HG03521 (cell line): ENCODE data around the gene ALPK1.
A peak's percentile ranks its signal among the peaks of the same experiment; 100 is the strongest.
"Not testable (repeated sequence)": the region's sequence is repeated elsewhere in the genome, so short reads cannot be mapped to it uniquely, and the experiment has no call there.

ENCODE experiments used
- ATAC-seq: cut with Tn5 transposase; IDR thresholded peaks from one replicate; pipeline ENCODE4 v1.9.1; 2021; ENCODE audit warnings: mild to moderate bottlenecking, moderate library complexity; ENCODE audit not compliant: unreplicated experiment

Gene ALPK1

DNA sequence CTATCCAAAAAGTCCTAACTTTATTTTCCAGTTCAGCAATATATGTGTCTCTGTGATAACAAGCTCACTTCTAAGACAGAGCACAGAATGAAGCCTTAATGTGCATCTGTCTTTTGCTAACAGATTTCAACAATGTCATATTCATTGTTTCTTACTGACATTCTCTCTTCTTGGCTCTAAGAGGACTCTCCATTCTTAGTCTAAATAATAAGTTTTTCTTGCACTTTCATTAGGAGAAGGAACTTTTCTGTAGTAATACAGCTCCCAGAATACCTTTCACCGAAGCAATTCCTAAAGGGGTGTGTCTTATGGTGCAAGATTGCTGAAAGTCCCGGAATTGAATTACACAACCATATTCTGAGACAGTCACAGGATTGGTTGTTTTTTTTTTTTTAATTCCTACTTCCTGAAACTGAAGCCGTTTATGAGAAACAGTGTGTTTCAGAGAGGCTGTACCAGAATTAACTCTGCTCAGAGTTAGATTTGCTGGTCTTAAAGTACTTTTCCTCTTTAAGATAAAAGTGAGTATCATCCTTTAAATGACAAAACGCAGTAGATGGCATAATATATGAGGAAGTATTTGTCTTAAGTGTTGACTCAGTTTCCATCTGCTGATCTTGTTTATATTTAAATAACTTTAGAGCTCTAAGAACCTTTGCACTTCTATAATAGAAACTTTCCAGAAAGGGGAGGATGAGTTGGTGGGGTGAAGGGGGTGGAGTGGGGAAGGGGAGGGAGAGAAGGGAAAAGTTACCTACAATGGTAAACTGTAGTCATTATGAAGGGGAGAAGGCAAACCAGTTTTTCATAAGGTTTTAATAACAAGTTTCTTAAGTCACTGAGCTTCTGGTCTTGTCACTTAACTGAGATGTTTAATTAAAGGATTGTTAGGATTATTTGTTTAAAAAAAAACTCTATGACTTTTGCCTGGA lies at the start of gene ALPK1:
ALPK1 (plus strand) TSS at position 421 of the 932 bp plus-strand sequence.
- peak; percentile 75 for ATAC-seq

DNA sequence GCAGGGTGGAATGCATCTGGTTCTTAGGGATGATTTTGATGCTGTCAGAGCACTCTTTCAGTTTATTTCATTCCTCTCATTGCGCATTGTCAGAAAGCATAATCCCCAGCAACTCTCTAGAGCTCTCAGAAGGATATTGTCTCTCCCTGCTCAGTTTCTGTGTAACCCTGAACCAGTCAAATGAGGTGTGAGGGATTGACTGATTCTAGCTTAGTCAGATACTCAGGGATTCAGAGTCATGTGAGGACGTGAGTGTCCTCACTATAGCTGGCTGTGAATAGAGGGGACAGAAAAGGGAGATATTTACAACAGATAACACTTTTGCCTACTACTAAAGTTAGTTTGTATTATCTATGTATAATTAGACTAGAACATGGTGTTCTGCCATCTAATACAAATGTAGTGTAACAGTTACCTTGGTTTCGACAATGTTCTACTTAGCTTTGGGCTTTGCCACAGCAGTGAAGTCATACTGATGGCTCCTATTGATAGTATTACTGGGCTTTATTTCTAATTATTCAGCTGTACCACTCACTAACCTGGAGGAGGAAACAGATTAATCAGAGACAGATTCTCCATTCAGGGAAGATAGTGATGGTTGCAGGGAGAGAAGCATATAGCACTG lies 46.0 kb upstream of the ALPK1 start:
- ATAC-seq, result no peak

DNA sequence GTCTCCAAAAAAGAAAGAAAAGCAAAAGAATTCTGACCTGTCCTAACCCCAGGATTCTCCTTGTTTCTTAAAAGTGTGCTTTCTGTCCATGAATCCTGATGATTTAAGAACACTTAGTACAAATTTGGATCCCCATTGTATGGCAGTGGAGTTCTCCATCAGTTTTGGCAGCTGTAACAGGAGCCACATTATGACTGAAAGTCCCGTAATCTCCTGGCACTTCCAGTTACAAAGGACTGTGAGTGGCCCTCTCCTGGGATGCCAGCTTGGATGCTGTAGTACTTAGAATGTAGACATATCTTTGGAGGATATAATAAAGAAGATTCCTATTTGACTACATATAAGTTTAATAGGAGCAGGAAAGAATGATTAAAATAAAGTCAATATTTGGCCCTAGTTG lies 44.9 kb upstream of the ALPK1 start:
- ATAC-seq, result no peak

DNA sequence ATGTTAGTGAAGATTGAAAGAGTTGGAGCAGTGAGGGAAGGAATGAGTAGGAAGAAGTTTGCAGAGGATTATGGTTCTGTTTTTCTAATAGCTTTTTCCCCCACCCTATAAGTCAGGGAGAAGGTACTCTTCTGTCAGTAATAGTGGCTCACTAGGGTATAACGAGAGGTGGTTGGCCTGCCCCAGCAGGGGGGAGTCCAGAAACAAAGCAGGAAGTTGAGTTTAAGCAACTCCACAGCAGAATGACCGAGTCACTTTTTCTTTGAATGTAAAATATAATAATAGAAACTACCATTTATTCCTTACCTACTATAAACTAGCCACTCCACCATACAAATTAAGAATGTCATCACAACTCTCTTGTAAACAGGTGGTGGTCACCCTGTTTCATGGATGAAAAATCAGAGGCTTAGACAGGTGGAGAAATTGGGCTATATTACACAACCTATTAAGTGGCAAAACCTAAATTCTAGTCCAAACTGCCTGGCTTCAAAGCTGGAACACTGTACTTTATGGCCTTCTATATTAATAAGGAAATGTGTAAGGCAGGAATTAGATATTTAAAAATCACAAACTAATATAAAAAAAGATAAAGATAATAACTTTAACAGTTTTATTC lies 43.7 kb upstream of the ALPK1 start:
- no peak for ATAC-seq

DNA sequence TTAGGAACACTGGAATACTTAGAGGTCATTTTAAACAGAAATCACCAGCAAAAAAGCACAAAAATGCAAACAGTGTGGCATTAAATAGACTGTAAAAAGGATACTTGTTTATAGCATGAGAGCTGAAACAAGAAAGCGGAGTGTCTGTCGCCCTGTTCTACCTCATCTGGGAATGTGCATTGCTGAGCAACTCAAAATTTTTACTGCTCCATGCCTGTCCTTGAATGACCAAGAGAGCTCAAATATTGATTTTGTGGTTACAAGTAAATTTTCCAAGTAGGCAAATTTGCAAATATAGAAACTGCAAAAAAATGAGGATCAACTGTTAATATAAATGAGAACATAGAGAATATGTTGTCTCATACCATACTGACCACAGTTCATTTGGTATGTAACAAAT lies 40.1 kb upstream of the ALPK1 start:
- ATAC-seq, result no peak

DNA sequence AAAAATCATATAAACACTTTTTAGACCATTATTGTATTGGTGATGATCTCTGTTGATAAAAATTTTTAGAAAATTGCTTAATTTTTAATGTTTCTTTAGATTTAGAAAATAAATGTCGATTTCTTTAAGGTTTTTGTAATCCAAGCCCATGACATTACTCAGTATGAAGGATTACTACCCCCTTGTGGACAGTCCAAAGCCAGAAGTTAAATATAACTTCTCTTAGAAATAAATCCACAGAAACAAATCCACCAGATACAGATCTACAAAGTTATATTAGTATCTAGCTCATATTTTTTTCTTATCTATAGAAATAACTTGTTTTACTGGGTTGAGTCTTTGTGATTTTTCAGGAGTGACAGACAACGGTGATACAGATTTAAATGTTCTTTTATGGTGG lies 30.3 kb upstream of the ALPK1 start:
- no peak for ATAC-seq

DNA sequence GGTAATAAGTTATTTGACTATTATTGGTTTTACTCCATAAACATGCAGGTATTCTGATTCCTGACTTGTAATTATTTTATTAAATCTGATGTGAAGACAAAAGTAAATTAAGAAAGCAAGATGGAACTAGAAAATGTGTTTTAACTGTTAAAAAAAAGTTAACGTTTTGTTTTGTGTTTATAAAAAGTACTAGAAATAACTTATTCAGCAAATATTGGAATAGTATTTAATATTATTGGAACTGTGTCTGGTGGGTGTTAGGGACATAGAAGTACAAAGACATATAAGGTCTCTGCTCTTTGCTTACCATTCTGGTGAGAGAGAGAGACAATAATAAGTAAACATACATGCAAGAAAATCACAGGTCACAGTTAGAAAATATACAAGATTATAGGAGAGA lies 27.1 kb upstream of the ALPK1 start:
- no peak for ATAC-seq

DNA sequence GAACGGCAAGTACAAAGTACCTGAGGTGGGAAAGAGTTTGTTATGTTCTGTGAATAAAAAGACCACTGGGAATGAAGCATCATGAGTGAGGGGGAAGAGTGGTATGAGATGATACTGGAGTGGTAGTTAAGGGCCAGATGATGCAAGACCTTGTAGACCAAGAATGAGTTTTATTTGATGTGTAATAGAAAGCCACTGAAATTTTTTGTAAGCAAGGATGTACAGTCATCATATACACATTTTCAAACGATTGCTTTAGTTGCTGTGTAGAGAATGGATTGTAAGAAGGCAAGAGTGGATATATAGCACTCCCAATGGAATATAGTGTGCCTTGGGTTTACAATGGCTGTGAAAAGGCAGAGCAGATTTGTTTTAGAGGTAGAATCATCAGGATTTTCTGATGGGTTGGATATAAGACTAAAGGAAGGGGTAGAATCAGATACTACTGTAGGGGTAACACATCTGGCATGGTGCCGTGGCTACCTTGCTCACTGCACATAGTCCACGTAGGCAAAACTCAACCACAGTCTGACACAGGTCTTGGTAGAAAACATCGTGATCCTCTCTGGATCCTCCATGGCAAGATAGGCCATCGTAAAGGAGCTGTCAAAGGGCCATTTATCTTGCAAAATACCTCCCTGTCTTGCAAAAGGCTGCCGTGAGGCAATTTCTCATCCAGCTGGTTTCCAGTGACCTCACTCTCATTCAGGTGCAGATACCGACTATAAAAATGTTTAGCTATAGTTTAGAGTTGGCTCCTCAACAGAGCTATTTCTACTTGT lies 26.3 kb upstream of the ALPK1 start:
- ATAC-seq, result no peak

DNA sequence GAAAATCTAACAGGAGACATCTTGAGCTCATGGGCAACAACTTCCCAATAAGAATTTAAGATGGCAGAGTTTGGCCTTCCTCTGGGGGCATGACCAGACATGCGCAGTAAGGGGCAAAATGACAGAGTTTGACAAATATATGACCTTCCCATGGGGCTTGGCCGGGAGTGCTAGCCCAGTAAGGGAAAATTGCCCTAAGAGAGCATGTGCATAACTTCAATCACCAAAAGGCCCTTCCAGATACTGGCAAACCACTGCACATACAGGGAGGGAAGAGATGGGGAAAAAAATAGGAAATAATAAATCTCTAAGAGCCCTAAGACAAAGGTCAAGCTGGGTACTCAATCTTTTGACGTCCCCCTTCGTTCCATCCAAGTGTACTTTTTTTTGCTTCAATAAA lies 24.9 kb upstream of the ALPK1 start:
- ATAC-seq, result no peak

DNA sequence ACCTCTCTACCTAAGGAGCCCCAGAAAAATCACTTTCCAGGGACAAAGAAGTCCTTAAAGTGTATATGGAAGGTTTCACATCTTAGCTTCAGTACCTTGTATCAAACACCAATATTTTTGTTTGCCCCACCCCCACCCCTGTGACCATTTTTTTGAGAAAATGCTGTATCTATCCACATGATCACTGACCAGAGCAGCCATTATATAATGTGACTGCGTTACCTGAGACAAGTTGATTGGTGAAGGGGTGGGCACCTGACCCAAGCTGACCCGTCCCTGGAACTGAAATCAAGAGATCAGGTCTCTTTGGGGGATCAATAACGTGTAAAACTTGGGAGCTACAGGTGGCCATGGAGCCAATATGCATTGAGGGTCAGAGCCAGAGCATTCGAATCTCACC lies 22.2 kb upstream of the ALPK1 start:
- ATAC-seq, result no peak

DNA sequence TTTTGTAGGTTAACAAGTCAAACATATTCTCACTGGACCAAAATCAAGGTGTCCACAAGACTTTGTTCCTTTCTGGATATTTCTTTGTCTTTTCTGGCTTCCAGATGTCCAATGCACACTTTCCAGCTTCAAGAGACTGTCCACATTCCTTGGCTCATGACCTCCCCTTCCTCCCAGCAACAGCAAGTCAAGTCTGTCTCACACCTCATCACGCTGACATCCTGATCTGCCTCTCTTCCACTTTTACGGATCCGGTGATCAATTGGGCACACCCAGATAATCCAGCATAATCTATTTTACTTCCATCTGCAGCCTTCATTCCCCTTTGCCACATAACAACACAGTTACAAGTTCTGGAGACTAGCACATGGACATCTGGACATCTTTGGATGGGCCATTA lies 21.1 kb upstream of the ALPK1 start:
- no peak for ATAC-seq

DNA sequence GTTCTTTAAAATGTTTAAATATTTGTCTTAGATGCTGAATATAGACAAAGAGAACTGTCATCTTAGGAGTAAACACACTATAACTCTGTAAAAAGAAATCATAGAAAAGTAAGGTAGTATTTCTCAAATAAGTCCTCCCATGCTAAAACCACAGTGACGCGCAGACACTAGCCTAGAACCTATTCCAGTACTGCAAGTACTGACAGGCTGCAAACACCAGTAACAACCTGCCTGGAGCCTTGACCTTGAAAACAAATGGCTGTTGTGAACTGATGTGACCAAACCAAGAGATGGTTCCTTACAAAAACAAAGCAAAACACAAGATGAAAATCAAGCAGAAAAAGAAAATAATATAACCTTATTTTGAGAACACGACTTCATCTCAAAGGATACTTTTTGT lies 19.9 kb upstream of the ALPK1 start:
- no peak for ATAC-seq

DNA sequence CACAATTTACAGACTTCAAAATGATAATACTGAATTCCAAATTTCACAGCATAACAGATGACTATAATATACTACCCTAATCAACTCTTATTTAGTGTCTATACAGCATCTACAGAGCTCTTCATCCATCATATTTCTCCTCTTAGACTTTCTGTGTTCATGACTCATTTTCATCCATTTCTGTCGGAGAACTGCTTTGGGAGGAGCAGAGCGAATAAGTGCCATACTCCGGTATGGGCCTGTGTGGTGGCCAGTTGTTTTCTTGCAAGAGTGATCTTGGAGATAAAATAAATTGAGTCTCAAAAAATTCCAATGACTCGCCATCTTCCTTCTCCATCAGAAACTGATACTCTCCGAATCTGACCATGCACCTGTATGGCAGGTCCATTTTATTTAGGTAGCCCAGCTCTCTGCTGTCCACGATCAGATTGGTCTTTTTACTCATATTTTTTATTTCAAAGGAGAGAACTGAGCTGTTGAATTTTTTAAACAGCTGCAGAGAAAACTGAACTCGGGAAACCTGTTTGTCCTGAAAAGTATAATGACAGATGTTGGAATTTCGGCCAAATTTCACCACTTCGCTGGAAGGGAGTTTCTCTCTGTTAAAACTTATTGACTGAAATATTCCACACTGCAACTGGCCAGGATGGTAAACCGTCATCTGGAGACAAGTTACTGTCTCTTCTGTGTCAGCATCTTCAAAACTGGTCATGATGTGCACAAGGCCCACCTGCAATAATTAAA lies 19.3 kb upstream of the ALPK1 start:
- ATAC-seq, result no peak

DNA sequence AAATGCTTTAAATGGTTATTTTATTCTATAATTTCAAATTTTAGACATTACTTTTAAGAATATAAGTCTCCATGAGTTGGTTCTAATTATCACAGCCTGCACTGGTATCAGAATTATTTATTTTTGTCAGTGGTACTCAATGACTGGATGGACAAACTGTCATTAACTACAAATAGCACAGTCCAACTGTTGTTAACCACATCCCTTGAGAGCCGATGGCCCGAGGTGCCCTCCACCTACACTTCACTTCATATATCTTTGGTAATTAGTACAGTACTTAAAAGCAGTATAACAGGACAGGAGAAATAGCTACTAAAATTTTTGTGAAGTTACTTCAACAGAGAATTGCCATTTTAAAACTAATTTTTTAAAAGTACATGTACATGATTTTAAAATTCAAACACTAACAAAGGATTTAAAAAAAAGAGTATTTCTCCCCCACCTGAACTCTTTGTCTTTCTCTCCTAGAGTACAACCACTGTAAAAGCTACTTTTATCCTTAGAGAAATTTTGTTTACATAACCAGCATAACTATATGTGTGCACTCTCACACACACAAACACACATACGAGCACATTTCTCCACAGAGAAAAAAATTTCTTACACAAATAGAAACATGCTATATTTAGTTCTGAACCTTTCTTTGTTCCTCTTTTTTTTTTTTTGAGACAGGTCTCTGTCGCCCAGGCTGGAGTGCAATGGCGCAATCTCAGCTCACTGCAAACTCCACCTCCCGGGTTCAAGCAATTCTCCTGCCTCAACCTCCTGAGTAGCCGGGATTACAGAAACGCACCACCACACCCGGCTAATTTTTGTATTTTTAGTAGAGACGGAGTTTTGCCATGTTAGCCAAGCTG lies 17.9 kb upstream of the ALPK1 start:
- ATAC-seq, result peak; percentile 60

DNA sequence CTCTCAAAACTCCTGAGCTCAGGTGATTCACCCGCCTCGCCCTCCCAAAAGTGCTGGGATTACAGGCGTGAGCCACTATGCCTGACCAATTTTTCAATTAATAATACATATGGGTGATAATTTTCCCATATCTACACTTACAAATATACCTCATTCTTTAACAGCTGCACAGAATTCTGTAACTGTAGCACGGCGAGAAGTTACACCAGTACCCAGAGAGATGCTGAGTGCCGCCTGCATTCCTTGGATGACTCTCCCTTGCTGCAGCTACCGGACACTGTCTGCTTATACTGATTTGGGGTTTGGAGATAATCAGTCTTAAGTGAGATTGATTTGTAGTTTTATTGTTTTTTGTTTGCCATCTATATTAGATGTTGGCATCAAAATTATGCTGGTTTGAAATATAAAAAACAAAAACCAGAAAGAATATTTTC lies 17.3 kb upstream of the ALPK1 start:
- peak; percentile 11 for ATAC-seq

DNA sequence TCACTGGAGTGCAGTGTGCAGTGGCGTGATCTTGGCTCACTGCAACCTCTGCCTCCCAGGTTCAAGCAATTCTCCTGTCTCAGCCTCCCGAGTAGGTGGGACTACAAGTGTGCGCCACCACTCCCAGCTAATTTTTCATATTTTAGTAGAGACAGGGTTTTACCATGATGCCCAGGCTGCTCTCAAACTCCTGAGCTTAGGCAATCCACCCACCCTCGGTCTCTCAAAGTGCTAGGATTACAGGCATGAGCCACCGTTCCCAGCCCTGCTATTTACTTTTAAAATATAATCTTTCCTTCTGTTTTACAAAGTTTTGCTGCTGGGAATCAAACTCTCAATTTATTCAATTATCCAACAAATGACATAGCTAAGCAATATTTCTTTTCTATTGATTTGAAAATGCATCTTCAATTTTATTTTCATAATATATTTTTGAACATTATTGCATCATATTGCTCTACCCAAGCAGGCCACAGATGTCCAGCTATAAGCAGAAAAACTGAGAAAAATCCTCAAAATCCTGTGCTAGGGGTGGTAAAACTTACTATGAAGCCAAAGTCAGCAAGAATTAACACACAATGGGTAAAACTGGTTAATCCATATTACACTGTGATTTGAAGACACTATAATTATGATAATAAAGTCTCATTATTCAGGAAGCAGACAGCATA lies 16.6 kb upstream of the ALPK1 start:
- ATAC-seq, result no peak

DNA sequence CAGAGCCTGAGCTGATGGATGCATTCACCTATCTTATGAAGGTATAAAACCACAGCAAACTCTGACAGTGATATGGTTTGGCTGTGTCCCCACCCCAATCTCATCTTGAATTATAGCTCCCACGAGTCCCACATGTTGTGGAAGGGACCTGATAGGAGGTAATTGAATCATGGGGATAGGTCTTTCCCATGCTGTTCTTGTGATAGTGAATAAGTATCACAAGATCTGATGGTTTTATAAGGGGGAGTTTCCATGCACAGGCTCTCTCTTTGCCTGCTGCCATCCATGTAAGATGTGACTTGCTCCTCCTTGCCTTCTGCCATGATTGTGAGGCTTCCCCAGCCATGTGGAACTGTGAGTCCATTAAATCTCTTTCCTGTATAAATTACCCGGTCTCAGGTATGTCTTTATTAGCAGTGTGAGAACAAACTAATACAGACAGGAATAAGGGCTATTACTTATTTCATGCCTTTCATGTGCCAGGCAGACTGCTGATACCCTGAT lies 15.2 kb upstream of the ALPK1 start:
- not testable (repeated sequence) for ATAC-seq

DNA sequence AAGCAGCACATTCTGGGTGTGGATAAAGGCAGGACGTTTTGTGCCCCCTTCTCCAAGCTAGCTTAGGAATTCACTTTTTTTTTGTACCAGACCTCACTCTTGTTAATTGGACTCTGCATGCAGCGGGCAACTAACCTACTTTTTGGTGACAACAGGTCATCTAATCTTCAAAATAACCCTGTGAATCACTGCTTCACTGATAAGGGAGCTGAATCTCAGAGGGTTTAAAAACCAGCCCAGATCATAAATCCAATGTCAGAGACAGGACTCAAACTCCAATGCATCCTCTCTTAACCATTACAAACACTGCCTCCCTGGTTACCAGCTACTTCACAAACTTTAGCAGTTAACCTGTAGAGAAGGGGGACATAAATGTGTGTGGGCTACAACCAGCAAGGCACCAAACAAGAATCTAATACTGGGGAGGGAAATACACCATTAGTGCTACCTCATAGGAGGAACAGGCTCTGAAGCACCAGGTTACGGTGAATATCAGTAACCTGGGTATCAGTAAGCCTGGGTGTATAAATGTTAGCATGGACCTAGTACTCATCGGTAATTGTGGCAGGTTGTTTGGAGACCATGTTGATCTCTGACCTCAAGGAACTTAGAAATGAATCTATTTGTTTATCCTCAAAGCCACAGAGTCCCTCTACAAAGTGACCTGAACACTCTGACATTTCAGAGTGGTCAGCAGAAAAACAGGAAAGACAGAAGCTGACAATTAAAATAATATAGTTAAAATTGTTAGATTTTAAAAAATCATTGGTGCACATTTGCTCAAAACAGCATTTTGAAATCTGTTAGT lies 14.1 kb upstream of the ALPK1 start:
- ATAC-seq, result no peak
